SU-DHL-6 (cell line): ENCODE data around the gene ATG4A.

Source experiments
- H2AFZ ChIP-seq: fragments of 200-600 bp; sonication (generic); 2 replicates; pipeline ENCODE4 v1.6.1; 2014; ENCODE audit warnings: low read depth, mild to moderate bottlenecking, moderate library complexity, mixed read lengths, antibody characterized with exemption, low read length; ENCODE audit not compliant: severe bottlenecking
- H3F3A ChIP-seq: fragments of 200-600 bp; shearing (Covaris generic); 2 replicates; pipeline ENCODE4 v1.6.0; 2016; ENCODE audit warnings: antibody characterized with exemption, mild to moderate bottlenecking; ENCODE audit not compliant: insufficient read depth
- H3K27ac ChIP-seq: fragments of 200-600 bp; sonication (generic); 2 replicates; pipeline ENCODE4 v1.5.1; 2016; ENCODE audit warnings: low read depth, mild to moderate bottlenecking, low read length, moderate library complexity, mixed read lengths
- H3K27me3 ChIP-seq: fragments of 200-600 bp; sonication (generic), shearing (Covaris generic); 2 replicates; pipeline ENCODE4 v1.6.0; 2014; ENCODE audit warnings: mild to moderate bottlenecking, low read length
- H3K36me3 ChIP-seq: fragments of 200-600 bp; sonication (generic); 2 replicates; pipeline ENCODE4 v1.6.1; 2014; ENCODE audit warnings: mild to moderate bottlenecking, low read length, mixed read lengths
- H3K4me2 ChIP-seq: fragments of 300-600, 200-600 bp; shearing (Covaris generic), sonication (generic); 2 replicates; pipeline ENCODE4 v1.6.0; 2014; ENCODE audit warnings: low read length, low read depth, mild to moderate bottlenecking; ENCODE audit not compliant: poor library complexity, severe bottlenecking
- H3K4me3 ChIP-seq: fragments of 200-600 bp; sonication (generic); 2 replicates; pipeline ENCODE4 v1.5.1; 2014; ENCODE audit warnings: antibody characterized with exemption, low read length, mild to moderate bottlenecking, mixed read lengths; ENCODE audit not compliant: insufficient read depth, poor library complexity, severe bottlenecking
- H3K79me2 ChIP-seq: fragments of 200-600 bp; sonication (generic); 2 replicates; pipeline ENCODE4 v1.6.1; 2014; ENCODE audit warnings: mild to moderate bottlenecking, low read length, moderate library complexity; ENCODE audit not compliant: insufficient read depth
- H3K9ac ChIP-seq: fragments of 200-600 bp; sonication (generic); 2 replicates; pipeline ENCODE4 v1.7.0; 2014; ENCODE audit warnings: mild to moderate bottlenecking, low read length
- H3K9me2 ChIP-seq: fragments of 200-600 bp; sonication (generic); replicated peaks from 2 replicates; pipeline ENCODE4 v1.6.1; 2014; ENCODE audit warnings: low read length; ENCODE audit not compliant: insufficient read depth
- H3K9me3 ChIP-seq: fragments of 200-600 bp; sonication (generic); 2 replicates; pipeline ENCODE4 v1.6.1; 2014; ENCODE audit warnings: low read length, mixed read lengths; ENCODE audit not compliant: insufficient read depth
- H4K20me1 ChIP-seq: fragments of 200-600 bp; sonication (generic); 2 replicates; pipeline ENCODE4 v1.6.1; 2014; ENCODE audit warnings: low read depth, mild to moderate bottlenecking, antibody characterized with exemption, low read length, moderate library complexity, mixed read lengths
- EZH2phosphoT487 ChIP-seq: fragments of 200-600 bp; sonication (generic), shearing (Covaris generic); conservative IDR thresholded peaks from 2 replicates; pipeline ENCODE4 v1.6.1; 2018; ENCODE audit warnings: mild to moderate bottlenecking, antibody characterized with exemption, low read length, moderate library complexity, mixed read lengths
- TF ChIP-seq, protein P1 (sequence below): fragments of 200-600 bp; sonication (generic); IDR thresholded peaks from one replicate; pipeline ENCODE4 v1.5.1; 2017; ENCODE audit warnings: antibody characterized with exemption, mild to moderate bottlenecking, low read length, moderate library complexity; ENCODE audit not compliant: insufficient read depth, poor library complexity, severe bottlenecking

ATG4A gene

DNA sequence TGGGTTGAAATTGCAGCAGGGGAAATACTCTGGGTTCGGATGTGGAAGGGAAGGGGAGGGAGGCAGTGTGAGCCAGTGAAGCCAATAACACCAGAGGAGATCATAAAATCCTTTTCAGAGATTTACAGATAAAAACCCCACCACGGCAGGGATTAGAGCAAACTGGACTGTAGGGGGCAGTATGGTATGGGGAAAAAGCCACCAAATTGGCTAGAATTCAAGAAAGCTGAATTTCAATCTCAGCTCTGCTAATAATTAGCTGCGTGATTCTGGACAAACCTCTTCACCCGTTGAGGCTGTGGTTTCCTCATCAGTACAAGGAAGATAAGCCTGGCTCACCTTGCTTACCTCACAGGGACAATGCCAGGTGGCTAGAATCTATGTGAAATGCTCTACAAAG lies 108.1 kb downstream of the ATG4A start:
- no peak for TF ChIP-seq EZH2phosphoT487
- TF ChIP-seq, protein P1, sequence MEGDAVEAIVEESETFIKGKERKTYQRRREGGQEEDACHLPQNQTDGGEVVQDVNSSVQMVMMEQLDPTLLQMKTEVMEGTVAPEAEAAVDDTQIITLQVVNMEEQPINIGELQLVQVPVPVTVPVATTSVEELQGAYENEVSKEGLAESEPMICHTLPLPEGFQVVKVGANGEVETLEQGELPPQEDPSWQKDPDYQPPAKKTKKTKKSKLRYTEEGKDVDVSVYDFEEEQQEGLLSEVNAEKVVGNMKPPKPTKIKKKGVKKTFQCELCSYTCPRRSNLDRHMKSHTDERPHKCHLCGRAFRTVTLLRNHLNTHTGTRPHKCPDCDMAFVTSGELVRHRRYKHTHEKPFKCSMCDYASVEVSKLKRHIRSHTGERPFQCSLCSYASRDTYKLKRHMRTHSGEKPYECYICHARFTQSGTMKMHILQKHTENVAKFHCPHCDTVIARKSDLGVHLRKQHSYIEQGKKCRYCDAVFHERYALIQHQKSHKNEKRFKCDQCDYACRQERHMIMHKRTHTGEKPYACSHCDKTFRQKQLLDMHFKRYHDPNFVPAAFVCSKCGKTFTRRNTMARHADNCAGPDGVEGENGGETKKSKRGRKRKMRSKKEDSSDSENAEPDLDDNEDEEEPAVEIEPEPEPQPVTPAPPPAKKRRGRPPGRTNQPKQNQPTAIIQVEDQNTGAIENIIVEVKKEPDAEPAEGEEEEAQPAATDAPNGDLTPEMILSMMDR: peak; percentile 27
- H3K4me3 ChIP-seq: no peak overlapping the region
- no peaks in the 10 kb centered on the region for H3K9me3 ChIP-seq
- no peak overlapping the region for H2AFZ ChIP-seq
- H3K9ac ChIP-seq: no peak overlapping the region
- no peaks in the 10 kb centered on the region for H3K36me3 ChIP-seq
- no peaks in the 10 kb centered on the region for H3F3A ChIP-seq
- no peak overlapping the region for H3K4me2 ChIP-seq
- H3K27me3 ChIP-seq: no peaks in the 10 kb centered on the region
- no peak overlapping the region for H3K27ac ChIP-seq
- H3K9me2 ChIP-seq: no peaks in the 10 kb centered on the region
- H4K20me1 ChIP-seq: no peaks in the 10 kb centered on the region
- H3K79me2 ChIP-seq: no peaks in the 10 kb centered on the region

DNA sequence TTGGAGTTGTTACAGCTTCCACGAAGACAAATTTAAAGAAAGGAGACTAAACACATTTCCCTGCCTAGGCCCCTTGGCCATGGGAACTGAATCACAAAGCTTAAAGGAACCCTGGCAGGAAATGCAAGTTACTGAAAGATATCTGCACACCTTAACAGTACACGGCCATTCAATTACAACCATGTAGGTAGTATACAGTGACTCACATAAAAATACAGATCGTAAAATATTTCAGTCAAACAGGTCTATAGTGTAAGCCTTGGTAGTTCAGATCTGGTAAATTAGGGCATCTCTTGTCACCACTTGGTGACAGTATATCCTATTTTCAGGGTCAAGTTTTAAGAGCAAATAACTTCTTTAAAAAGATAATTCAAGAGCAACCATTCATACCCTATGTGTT lies 112.0 kb downstream of the ATG4A start:
- no peak overlapping the region for H3K4me3 ChIP-seq
- H2AFZ ChIP-seq: no peak overlapping the region
- H3K36me3 ChIP-seq: no peaks in the 10 kb centered on the region

More for the DNA sequence above, 112.0 kb downstream of the ATG4A start:
- Histone ChIP-seq H3K9ac (no peak overlapping the region), H3F3A (no peaks in the 10 kb centered on the region), H3K9me3 (no peaks in the 10 kb centered on the region), H3K79me2 (no peaks in the 10 kb centered on the region), H3K27ac (no peak overlapping the region), H3K4me2 (no peak overlapping the region), H4K20me1 (no peaks in the 10 kb centered on the region), H3K27me3 (no peaks in the 10 kb centered on the region), H3K9me2 (no peaks in the 10 kb centered on the region)
- TF ChIP-seq, protein P1: no peak
- TF ChIP-seq EZH2phosphoT487: no peak
